ENCODE data around the gene UGT2A2. TPM values are rescaled to one million over a fixed set of nuclear protein-coding genes. Genes with fewer than 3 reads are reported as not detected.

The UGT2A2 gene
- total RNA-seq, 2 experiments from 2014 or later, result not detected

- Histone ChIP-seq H3K27ac (ENCODE audit: low read depth in 1 of 2, low read length in 2 of 2) (no peak overlapping the region), H3K9me3 (ENCODE audit: control insufficient read depth in 1 of 2, insufficient read depth in 1 of 2, low read length in 2 of 2) (no peaks in the 10 kb centered on the region), H3K4me1 (ENCODE audit: insufficient read depth, low read length) (no peaks in the 10 kb centered on the region), H3K36me3 (ENCODE audit: insufficient read depth, low read length) (no peaks in the 10 kb centered on the region), H3K27me3 (ENCODE audit: control insufficient read depth in 1 of 2, insufficient read depth in 2 of 2, low read length in 2 of 2) (no peaks in the 10 kb centered on the region), H3K4me3 (ENCODE audit: low read length) (no peak overlapping the region)
- H3K4me1 Mint-ChIP-seq (ENCODE audit: low read depth), result no peaks in the 10 kb centered on the region
- no peak for DNase-seq
- intact Hi-C loops (cut with DNase I, micrococcal nuclease), result no loop called here
- H3K4me3 Mint-ChIP-seq, result no peak overlapping the region
- ATAC-seq (ENCODE audit: poor library complexity), result no peak
- ChIA-PET POLR2A (no interaction called here), CTCF (no interaction called here)
- H3K27me3 Mint-ChIP-seq, result no peaks in the 10 kb centered on the region
- H3K36me3 Mint-ChIP-seq (ENCODE audit: low read depth), result no peaks in the 10 kb centered on the region
- H3K27ac Mint-ChIP-seq, result no peak overlapping the region
- peaks cover 2% of the 10 kb centered on the region for H3K9me3 Mint-ChIP-seq
- no peak for TF ChIP-seq CTCF (IDR thresholded peaks at IDR 0.05)
These were observed 89.8 kb downstream of the UGT2A2 start for GRCh38 chr4:69549651-69550050.

- no peak for ATAC-seq (ENCODE audit: poor library complexity)
- no peaks in the 10 kb centered on the region for H3K27me3 Mint-ChIP-seq
- peaks cover 4% of the 10 kb centered on the region for H3K9me3 Mint-ChIP-seq
- POLR2A ChIA-PET, result no interaction called here
- no peak overlapping the region for H3K4me3 Mint-ChIP-seq
- H3K36me3 Mint-ChIP-seq (ENCODE audit: low read depth), result no peaks in the 10 kb centered on the region
- DNase-seq, result no peak
- no peaks in the 10 kb centered on the region for H3K36me3 ChIP-seq (ENCODE audit: insufficient read depth, low read length)
- no peak overlapping the region for H3K27ac Mint-ChIP-seq
- TF ChIP-seq CTCF (IDR thresholded peaks at IDR 0.05), result no peak
- CTCF ChIA-PET, result no interaction called here
- no peak overlapping the region for H3K4me3 ChIP-seq (ENCODE audit: low read length)
- H3K27me3 ChIP-seq (ENCODE audit: control insufficient read depth in 1 of 2, insufficient read depth in 2 of 2, low read length in 2 of 2), result no peaks in the 10 kb centered on the region
- H3K9me3 ChIP-seq (ENCODE audit: control insufficient read depth in 1 of 2, insufficient read depth in 1 of 2, low read length in 2 of 2), result no peaks in the 10 kb centered on the region
- H3K4me1 Mint-ChIP-seq (ENCODE audit: low read depth), result no peaks in the 10 kb centered on the region
- no peaks in the 10 kb centered on the region for H3K4me1 ChIP-seq (ENCODE audit: insufficient read depth, low read length)
- intact Hi-C loops (cut with DNase I, micrococcal nuclease), result no loop called here
- no peak overlapping the region for H3K27ac ChIP-seq (ENCODE audit: low read depth in 1 of 2, low read length in 2 of 2)
These were observed 93.2 kb downstream of the UGT2A2 start for GRCh38 chr4:69546134-69546765.

Other genes starting within 250 kb of the UGT2A2 start
- gene UGT2B4, start 143.7 kb downstream of the UGT2A2 start, total RNA-seq, result not detected
- under 1 TPM in 1 of 2 experiments, not detected in 1; 0.22 TPM for gene UGT2A1, start 13.6 kb upstream of the UGT2A2 start, total RNA-seq
- 10 to 100 TPM in 1 of 2 experiments, 1 to 10 TPM in 1; 9.4 to 10.2 TPM for gene SULT1B1, start 121.0 kb upstream of the UGT2A2 start, total RNA-seq
- not detected for gene SULT1E1, start 220.5 kb upstream of the UGT2A2 start, total RNA-seq